ENCODE measurements around the gene ITPR1. TPM values are rescaled to one million over a fixed set of nuclear protein-coding genes. Genes with fewer than 3 reads are reported as not detected.

The ITPR1 gene
- total RNA-seq, 2 donors from 2014 or later = 8.9 to 21.2 TPM

- ATAC-seq (no peak), DNase-seq (no peak)
- intact Hi-C loops (cut with DNase I, micrococcal nuclease) = no loop called here
These were observed 58.8 kb downstream of the ITPR1 start for GRCh38 chr3:4551794-4552442.

DNA sequence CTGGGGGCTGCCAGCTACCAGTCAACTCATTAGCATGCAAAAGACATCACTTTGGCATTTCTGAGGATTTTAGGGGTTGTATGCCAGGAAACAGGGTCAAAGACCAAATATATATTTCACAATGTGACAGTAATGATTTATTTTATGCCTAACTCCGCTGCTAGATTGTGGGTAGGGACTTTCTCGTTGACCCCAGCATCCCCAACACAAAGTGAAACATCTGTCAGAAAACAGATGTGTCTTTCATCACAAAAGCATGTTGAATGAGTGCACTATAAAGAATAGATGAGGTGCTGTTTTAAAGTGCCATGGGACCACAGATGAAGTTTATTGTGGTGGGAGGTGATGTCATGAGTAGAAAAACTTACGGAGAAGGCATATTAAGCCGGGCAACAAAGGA lies 59.7 kb downstream of the ITPR1 start:
- intact Hi-C loops (cut with DNase I, micrococcal nuclease) = no loop called here
- no peak for DNase-seq
- no peak for ATAC-seq

GRCh38 chr3:4561661-4562060 lies 68.5 kb downstream of the ITPR1 start:
- DNase-seq (no peak), ATAC-seq (no peak)
- intact Hi-C loops (cut with DNase I, micrococcal nuclease) = no loop called here

DNA sequence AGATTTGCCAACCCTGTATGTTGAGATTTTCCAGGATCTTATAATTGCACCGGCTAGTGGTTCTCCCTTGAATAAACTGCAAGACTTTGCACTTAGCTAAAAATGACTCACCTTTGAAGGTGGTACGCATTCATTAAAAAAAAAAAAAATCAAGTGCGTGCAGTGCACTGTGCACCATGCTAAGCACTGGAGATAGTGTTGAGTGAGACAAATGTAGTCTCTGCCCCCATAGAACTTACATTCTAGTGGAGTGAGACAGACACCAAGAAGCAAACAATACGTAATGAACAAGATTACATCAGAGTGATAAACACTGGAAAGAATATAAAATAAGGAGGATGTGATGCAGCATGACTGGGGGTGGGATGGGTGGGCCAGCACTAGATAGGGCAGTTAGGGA lies 69.4 kb downstream of the ITPR1 start:
- DNase-seq (no peak), ATAC-seq (no peak)
- intact Hi-C loops (cut with DNase I, micrococcal nuclease) = no loop called here

GRCh38 chr3:4564270-4564669 lies 71.1 kb downstream of the ITPR1 start:
- ATAC-seq (no peak), DNase-seq (no peak)
- intact Hi-C loops (cut with DNase I, micrococcal nuclease) = no loop called here

DNA sequence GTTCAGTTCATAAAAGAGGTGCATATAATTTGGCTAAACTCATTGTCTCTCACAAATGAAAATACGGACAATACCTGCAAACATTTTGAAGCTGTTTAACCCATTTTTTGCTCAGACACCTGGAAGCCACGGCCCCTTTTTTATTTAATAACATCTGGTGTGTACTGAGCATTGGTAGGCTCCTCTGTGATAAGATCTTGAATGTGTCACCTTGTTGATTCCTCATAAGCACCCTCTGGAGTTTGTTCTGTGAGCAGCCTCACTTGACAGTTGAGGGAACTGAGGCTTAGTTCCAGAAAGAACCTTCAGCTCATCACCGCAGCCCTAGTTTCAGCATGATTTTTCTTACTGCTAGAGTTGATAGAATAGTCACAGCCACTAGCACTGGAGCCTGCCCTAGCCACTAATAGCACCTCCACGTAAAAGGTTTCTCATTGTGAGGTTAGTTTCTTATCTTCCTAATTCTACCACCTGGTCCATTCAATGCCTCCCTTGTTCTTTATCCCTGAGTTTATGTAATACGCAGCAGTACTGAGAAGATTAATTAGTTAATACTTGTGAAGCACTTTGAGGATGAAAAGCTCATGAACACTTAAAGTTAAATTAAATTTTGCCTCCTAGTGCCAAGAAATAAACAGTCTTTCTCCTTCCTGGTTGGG lies 71.9 kb downstream of the ITPR1 start:
- DNase-seq (no peak), ATAC-seq (no peak)
- intact Hi-C loops (cut with DNase I, micrococcal nuclease) = no loop called here

- DNase-seq (no peak), ATAC-seq (no peak)
- intact Hi-C loops (cut with DNase I, micrococcal nuclease) = no loop called here
These were observed 72.8 kb downstream of the ITPR1 start for GRCh38 chr3:4565809-4566501.

- ATAC-seq = no peak
- no peak for DNase-seq
- intact Hi-C loops (cut with DNase I, micrococcal nuclease) = no loop called here
These were observed 75.7 kb downstream of the ITPR1 start for GRCh38 chr3:4568841-4569240.

- ATAC-seq = no peak
- intact Hi-C loops (cut with DNase I, micrococcal nuclease) = no loop called here
- DNase-seq = no peak
These were observed 77.9 kb downstream of the ITPR1 start for GRCh38 chr3:4570840-4571621.

DNA sequence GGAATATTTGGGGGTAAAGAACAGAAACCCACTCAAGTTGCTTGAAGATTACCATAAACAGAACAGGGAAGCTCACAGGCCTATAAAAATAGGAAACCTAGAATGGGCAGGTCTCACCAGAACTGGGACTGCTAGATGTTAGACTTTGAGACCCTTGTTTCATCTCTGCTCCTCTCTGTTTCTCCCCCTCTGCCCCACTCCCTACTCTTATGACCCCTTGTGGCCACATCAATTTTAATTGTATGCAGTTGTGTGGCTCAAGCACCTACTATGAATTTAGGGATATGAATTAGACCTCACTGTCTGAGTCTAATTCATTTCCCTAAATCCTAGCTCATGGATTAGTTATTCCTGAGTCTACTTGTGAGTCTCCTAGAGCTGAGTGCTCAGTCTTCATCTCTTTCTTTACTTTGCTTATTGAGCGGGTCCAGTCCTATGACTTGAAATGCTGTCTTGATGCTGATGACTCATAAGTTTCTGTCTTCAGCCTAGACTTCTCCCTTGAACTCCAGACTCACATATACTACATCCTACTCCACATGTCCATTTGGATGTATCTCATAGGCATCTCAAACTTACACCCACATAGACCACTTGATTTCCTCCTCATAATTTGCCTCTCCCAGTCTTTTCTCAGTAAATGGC lies 78.7 kb downstream of the ITPR1 start:
- no peak for DNase-seq
- no peak for ATAC-seq
- intact Hi-C loops (cut with DNase I, micrococcal nuclease) = no loop called here

DNA sequence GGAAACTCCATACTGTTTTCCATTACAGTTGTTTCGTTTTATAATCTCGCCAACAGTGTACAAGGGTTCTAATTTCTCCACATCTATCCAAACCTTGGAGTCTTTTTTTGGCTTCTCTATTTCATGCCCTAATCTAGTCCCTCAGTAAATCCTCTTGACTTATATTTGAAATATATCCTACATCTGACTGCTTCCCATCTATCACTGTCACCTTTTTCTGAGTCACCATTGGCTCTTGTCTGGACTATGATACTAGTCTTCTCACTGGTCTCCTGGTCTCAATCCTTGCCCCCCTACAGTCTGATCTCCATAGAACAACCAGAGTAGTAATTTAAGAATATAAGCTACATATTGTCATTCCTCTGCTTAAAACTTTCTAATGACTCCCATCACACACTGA lies 80.0 kb downstream of the ITPR1 start:
- DNase-seq (no peak), ATAC-seq (no peak)
- intact Hi-C loops (cut with DNase I, micrococcal nuclease) = no loop called here

GRCh38 chr3:4574426-4574965 lies 81.3 kb downstream of the ITPR1 start:
- DNase-seq = no peak
- no peak for ATAC-seq
- intact Hi-C loops (cut with DNase I, micrococcal nuclease) = no loop called here

- ATAC-seq (no peak), DNase-seq (no peak)
- intact Hi-C loops (cut with DNase I, micrococcal nuclease) = no loop called here
These were observed 82.2 kb downstream of the ITPR1 start for GRCh38 chr3:4575381-4575780.

DNA sequence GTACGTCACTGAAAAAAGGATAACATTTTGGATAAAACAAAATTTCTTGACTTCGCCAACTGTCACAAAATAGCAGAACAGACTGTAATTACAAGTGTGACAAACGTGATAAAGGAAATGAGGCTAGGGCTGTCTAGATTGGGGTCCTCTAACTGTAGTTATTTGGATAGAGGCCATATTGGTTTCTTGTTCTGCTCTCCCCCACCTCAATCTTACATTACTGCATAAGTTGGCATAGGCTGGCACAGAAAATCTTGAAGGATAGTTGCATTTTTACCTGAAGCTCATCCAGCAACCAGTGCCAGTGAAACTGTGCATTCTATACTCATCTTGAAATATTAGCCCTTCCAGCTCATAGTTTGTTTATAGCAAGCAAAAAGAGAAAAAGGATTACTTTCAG lies 84.6 kb downstream of the ITPR1 start:
- DNase-seq (no peak), ATAC-seq (no peak)
- intact Hi-C loops (cut with DNase I, micrococcal nuclease) = no loop called here

DNA sequence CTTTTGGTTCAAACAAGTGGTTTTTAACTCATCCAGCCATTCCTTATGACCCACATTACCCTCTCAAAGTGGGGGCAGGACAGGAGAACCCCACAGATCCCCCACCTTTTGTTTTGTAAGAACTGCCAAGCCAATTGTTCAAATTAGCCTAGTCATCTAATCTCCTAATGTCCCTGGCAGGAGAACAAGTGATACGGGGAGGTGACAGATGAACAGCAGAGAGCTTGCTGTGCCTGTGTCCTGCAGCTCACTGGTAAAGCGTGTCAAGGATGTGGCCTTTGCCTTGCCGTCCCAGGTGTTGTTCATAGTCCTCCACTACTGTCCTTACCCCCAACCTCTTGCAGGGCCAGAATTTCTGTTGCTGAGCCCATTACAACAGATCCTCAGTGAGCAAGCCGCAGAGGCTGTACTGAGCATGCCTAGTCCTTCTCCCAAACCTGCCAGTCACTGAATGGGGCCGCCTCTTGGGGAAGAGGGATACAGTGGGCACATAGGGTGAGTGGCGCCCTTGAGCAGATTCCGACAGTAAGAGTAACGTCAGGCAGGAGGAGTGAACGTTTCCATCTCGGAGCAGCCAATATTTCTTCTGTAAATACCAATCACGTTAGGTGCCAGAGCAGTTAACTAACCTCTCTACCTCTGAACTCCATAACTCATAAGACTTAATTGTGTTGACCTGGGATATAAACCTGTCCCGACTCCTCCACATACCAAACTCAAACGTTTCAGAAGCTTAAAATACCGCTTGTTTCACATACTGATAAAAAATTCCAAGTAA lies 87.4 kb downstream of the ITPR1 start:
- DNase-seq (no peak), ATAC-seq (no peak)
- intact Hi-C loops (cut with DNase I, micrococcal nuclease) = no loop called here

DNA sequence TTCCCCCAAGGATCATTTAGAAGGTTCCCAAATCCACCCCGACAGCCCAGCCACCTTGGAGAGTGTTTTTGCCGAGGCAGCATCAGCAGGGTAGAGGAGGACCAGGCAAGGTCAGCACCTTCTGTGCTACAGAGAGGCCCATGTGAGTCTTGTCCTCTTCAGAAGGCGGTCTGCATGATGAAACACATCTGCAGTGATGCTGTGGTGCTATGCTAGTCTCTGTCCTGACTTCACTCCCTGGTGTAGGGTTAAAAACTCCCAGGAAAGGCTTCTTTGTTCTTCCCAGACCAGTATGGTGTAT lies 87.9 kb downstream of the ITPR1 start:
- intact Hi-C loops (cut with DNase I, micrococcal nuclease) = no loop called here
- no peak for DNase-seq
- ATAC-seq = no peak

DNA sequence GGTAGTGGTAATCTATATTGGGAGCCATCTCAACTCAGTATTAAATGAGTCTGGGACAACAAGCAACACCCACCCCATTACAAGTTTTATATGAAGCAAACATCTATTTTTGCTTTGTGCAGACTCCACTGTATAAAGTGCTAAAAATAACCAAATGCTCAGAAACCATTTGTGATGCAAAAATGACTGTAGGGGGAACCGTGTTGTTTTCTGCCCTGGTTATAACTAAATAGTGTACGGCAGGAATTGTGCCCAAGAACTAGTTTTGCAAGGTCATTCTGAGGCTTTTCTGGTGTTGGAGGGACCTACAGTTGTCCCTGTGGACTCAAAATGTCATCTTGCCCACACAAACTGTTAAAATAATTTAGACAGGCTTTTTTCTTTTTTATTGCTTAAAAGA lies 88.3 kb downstream of the ITPR1 start:
- DNase-seq = no peak
- intact Hi-C loops (cut with DNase I, micrococcal nuclease) = no loop called here
- no peak for ATAC-seq

DNA sequence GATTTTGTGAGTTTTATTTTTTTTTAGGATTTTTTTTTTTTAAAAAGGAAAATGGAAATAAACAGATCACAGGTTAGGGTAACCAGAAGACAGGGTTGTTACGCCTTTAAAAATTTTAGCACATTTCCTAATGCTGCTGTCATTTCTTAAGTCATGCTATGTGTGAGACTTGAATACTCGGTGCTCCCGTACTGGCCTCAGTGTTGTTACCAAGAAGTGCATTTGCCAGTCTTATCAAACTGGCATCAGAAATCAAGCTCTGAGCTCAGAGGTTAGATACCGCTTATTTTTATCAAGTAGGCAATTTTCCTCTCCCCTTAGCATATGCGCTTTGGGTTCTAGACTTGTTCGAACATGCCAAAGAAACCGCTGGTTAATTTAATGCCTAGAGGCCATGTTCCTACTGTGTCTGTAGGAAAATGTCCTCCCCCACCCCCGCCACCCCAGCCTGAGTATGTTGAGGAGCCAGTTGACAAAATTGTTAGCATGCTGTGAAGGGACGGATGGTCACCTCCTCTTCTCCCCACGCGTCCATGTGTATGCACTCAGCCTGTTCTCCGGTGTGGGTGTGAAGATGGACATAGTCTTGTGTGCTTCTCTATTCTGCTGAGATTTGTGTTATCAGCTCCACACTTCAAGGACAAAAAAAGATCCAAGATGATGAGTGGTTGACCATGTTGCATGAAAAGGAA lies 88.9 kb downstream of the ITPR1 start:
- ATAC-seq (no peak), DNase-seq (no peak)
- intact Hi-C loops (cut with DNase I, micrococcal nuclease) = no loop called here
